Stomach (tissue), 9 donors: ENCODE results near the gene ARSG. TPM values are rescaled to one million over a fixed set of nuclear protein-coding genes. Genes with fewer than 3 reads are reported as not detected.

Experiments
- DNase-seq, 2 donors: peaks; one replicate each; pipeline versions ENCODE4 v3.0.0 to v3.0.0-alpha.2; 2013 to 2019
- H3K27ac ChIP-seq, 5 donors: fragments of 200-600 bp in 4 of 5; sonication (generic) in 4 of 5; one replicate each; pipeline ENCODE4 v1.5.1; 2013 to 2019; ENCODE audit warnings: mild to moderate bottlenecking in 1 of 5, moderate library complexity in 1 of 5
- H3K27me3 ChIP-seq, 3 donors: fragments of 200-600 bp; sonication (generic); one replicate each; pipeline ENCODE4 v1.5.1; 2017 to 2019; ENCODE audit warnings: mixed run types in 1 of 3
- H3K36me3 ChIP-seq, 4 donors: fragments of 200-600 bp; sonication (generic); 1 replicate in 3 of 4; 2 replicates in 1 of 4; pipeline ENCODE4 v1.5.1; 2016 to 2019
- H3K4me1 ChIP-seq, 4 donors: fragments of 200-600 bp; sonication (generic); one replicate each; pipeline ENCODE4 v1.5.1; 2016 to 2019
- H3K4me3 ChIP-seq, 4 donors: fragments of 200-600 bp; sonication (generic) in 3 of 4; one replicate each; pipeline ENCODE4 v1.5.1; 2016 to 2019; ENCODE audit warnings: mild to moderate bottlenecking in 1 of 4
- H3K9me3 ChIP-seq, 4 donors: fragments of 200-600 bp; sonication (generic); one replicate each; pipeline ENCODE4 v1.5.1; 2016 to 2019
- EP300 ChIP-seq: sonication (generic); formaldehyde crosslinking; IDR thresholded peaks from one replicate; pipeline ENCODE4 v1.6.1; 2017; ENCODE audit warnings: antibody characterized with exemption
- POLR2A ChIP-seq, 4 donors: fragments of 450-650 bp; IDR thresholded peaks; one replicate each; pipeline ENCODE4 v1.6.1; 2016; ENCODE audit warnings: antibody characterized with exemption in 4 of 4, control low read depth in 2 of 4, mild to moderate bottlenecking in 1 of 4, moderate library complexity in 1 of 4
- POLR2AphosphoS5 ChIP-seq, 3 donors: sonication (generic); formaldehyde crosslinking; IDR thresholded peaks; one replicate each; pipeline ENCODE4 v1.6.1; 2016; ENCODE audit warnings: antibody characterized with exemption in 3 of 3
- WGBS, 5 donors: extraction: QIAGEN DNeasy Blood & Tissue Kit in 3 of 5; methylation state at CpG; one replicate each; pipeline versions ENCODE4 v1.1.5 to v1.1.7; 2013 to 2018; 5-methylcytosine and 5-hydroxymethylcytosine counted together
- intact Hi-C: fragments of 100-400 bp; cut with DNase I; formaldehyde crosslinking; loops from one replicate; pipeline ENCODE4 v1.15.1; 2023; ENCODE audit warnings: low total_unique reads
- polyA plus RNA-seq, 3 donors: library from polyadenylated mRNA; stranded (reverse); fragments of 200-250 nt; gene quantifications; one replicate each; pipeline ENCODE4 v1.2.3, GENCODE V29; 2013
- total RNA-seq, 5 donors: library from RNA; depleted of rRNA; stranded (reverse); fragments of >200 nt; gene quantifications; one replicate each; pipeline versions ENCODE4 v1.1.0 to v1.2.3, GENCODE V29; 2014 to 2016
- TF ChIP-seq, protein P1 (sequence below), 7 experiments: fragments of 450-650 bp in 4 of 7; fragments of 200-600 bp in 3 of 7; sonication (generic) in 3 of 7; IDR thresholded peaks; one replicate each; pipeline ENCODE4 v1.5.1; 2016 to 2019; ENCODE audit warnings: antibody characterized with exemption in 7 of 7, control low read depth in 2 of 7, mild to moderate bottlenecking in 1 of 7
- donor health status: healthy with polysubstance abuse.
- donor health status: Bipolar disorder and iron deficiency.
- donor health status: healthy.

ARSG gene
- total and polyA plus RNA-seq, 8 donors: 0.45 to 74.7 (median 2.4) TPM

DNA sequence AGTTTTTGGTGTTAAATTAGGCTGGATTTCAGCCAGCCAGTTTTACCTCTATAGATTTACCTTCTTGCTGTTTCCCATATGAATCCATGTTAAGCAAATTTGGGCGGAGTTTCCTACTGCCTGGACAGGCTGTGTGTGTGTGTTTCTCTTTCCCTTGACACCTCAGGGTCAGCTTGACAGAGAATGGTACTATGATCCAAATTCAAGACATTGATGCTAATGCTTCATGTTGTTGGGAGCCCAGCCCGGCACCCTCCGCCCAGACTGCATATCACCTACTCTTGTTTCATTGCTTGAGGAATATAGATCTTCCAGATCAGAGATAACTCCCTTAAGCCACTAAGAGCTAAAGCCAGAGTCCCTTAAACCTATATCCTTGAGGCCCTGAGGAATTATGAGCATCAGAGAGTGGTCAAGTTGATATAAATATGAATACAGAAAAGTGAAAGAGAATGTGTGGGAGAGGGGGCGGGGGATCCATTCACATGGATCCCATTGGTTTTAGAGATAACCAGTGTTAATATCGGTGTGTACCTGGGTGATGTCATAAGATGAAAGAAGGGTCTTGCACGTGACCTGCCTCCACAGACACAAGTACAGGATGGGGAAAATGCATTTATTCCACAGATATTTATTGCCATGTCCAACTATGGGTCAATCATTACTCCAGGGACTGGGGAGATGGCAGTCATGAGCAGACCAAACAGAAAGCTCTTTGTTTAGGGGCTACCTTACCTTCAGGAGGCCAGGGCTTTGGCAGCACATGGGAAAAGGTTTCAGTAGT is 96.3 kb downstream of the ARSG start:
- no peak overlapping the region for H3K27ac ChIP-seq
- 89 to 91% (median 90%) methylated on average over 6 of the region's 6 CpGs for WGBS, 5 donors
- TF ChIP-seq POLR2AphosphoS5 (IDR thresholded peaks at IDR 0.05): no peak
- TF ChIP-seq EP300: no peak
- no peaks in the 10 kb centered on the region for H3K36me3 ChIP-seq
- peaks cover 0 to 16% (median 11%) of the 10 kb centered on the region in 4 donors for H3K4me1 ChIP-seq
- intact Hi-C loops: no loop called here
- no peak for DNase-seq
- H3K9me3 ChIP-seq: no peaks in the 10 kb centered on the region
- H3K27me3 ChIP-seq: no peaks in the 10 kb centered on the region
- no peak overlapping the region for H3K4me3 ChIP-seq

DNA sequence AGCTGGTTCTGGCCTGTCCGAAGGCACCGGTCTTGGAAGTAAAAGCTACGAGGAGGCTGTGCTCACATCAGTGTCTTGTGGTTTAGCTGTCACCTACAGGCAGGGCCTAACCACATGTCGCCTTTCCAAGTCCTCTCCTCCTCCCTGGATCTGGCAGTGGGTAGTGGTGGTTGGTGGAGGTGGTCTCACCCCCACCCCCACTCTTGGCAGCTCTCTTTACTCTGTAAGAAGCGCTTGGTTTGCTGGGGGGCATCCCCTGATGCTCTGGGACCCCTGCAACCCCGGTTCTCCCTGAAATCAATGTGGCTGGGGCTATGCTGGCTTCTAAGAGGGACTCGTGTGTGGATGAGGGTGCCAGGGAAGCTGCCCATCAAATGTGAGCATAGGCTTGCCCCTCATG is 97.7 kb downstream of the ARSG start:
- DNase-seq: no peak
- Histone ChIP-seq H3K27me3 (no peaks in the 10 kb centered on the region), H3K27ac (no peak overlapping the region), H3K4me1 (peaks cover 0 to 12% (median 5%) of the 10 kb centered on the region in 4 donors), H3K36me3 (no peaks in the 10 kb centered on the region), H3K9me3 (no peaks in the 10 kb centered on the region), H3K4me3 (no peak overlapping the region)
- 71 to 95% (median 82%) methylated on average over 6 to 7 of the region's 7 CpGs for WGBS, 5 donors
- TF ChIP-seq, protein P1, sequence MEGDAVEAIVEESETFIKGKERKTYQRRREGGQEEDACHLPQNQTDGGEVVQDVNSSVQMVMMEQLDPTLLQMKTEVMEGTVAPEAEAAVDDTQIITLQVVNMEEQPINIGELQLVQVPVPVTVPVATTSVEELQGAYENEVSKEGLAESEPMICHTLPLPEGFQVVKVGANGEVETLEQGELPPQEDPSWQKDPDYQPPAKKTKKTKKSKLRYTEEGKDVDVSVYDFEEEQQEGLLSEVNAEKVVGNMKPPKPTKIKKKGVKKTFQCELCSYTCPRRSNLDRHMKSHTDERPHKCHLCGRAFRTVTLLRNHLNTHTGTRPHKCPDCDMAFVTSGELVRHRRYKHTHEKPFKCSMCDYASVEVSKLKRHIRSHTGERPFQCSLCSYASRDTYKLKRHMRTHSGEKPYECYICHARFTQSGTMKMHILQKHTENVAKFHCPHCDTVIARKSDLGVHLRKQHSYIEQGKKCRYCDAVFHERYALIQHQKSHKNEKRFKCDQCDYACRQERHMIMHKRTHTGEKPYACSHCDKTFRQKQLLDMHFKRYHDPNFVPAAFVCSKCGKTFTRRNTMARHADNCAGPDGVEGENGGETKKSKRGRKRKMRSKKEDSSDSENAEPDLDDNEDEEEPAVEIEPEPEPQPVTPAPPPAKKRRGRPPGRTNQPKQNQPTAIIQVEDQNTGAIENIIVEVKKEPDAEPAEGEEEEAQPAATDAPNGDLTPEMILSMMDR (IDR thresholded peaks at IDR 0.05): no peak
- no peak for TF ChIP-seq EP300
- TF ChIP-seq POLR2AphosphoS5 (IDR thresholded peaks at IDR 0.05): no peak
- TF ChIP-seq POLR2A (IDR thresholded peaks at IDR 0.05): no peak
- intact Hi-C loops: no loop called here

DNA sequence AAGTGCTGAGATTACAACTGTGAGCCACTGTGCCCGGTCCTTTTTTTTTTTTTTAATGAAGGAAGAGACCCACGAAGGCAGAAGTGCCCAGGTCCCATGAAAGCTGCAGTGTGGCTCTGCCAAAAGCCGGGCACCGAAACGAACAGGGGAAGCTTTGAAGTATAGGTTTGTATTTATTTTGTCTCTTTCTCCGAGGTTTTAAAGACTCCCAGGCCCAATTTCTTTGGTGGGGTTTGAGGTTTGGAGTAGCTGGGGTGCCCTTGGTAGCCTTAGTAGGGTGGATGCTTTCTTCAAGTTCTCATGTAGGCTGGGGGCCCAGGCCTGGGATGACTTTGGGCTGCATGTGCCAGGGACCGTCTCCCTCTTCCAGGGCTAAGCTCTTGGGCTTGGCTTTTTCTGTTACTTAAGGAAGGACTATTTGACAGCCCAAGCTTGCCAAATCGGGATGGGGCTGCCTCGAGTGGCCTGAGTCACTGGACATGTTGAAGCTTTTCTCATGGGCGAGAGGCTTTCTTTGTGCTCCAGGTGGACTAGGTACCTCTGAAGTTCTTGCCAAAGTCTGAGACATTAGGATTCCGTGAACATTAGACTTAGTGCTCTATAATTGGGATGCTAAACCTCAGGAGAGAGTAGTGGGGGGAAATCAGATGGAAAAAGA is 99.7 kb downstream of the ARSG start:
- Histone ChIP-seq H3K4me1 (peaks cover 0 to 8% (median 1%) of the 10 kb centered on the region in 4 donors), H3K4me3 (no peak overlapping the region), H3K27ac (peak overlapping the region in 1 of 5 donors; percentile 50), H3K9me3 (peaks cover 0 to 8% (median 8%) of the 10 kb centered on the region in 4 donors), H3K36me3 (peaks cover 0 to 11% (median 4%) of the 10 kb centered on the region in 4 donors), H3K27me3 (no peaks in the 10 kb centered on the region)
- WGBS, 5 donors: 77 to 87% (median 85%) methylated on average over 11 of the region's 11 CpGs
- DNase-seq: no peak
- no peak for TF ChIP-seq POLR2A (IDR thresholded peaks at IDR 0.05)
- no peak for TF ChIP-seq EP300
- TF ChIP-seq, protein P1 (IDR thresholded peaks at IDR 0.05): no peak
- intact Hi-C loops: loop anchor here (10.0 kb wide), 1 partner anchor 126 kb away; no protein-coding TSS in a partner anchor

DNA sequence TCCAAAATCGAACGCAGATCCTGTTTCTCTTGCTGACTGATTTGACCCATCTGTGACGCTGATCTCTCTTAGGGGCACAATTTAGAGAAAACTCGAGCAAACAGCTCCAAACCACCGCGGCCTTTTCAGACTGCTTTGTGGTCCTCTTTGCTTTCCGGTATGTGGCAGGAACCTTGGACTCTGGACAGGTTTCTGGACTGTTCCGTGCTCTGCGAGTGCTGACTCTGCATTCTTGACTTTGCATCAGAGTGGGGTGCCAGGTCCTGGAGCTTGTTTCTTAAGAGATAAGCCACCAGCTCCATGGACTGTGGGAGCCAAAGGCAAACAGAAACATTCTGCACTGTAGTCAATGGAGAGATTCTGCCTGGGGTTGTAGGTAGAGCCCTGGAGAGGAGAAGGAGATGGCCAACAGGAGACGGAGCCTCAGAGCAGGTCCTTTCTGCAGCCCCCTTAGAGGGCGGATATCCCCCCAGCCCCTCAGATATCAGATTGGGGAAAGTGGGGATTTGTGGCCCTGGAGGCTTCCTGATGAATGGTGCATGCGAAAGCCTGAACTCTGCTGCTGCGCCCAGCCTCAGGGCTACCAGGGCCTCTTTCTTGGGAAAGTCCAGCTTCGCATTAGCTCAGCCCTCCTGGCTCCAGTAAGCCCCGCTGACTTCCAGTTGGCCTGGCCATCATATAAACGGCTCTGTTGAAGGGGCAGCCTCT is 100.4 kb downstream of the ARSG start:
- intact Hi-C loops: loop anchor here (10.0 kb wide), 1 partner anchor 127 kb away; no protein-coding TSS in a partner anchor

More for the DNA sequence above, 100.4 kb downstream of the ARSG start:
- Histone ChIP-seq H3K9me3 (peaks cover 0 to 8% (median 8%) of the 10 kb centered on the region in 4 donors), H3K27ac (peak overlapping the region in 1 of 5 donors; percentile 50), H3K27me3 (no peaks in the 10 kb centered on the region), H3K4me3 (no peak overlapping the region), H3K4me1 (peaks cover 0 to 3% (median under 1%) of the 10 kb centered on the region in 4 donors), H3K36me3 (peaks cover 0 to 11% (median 4%) of the 10 kb centered on the region in 4 donors)
- 68 to 78% (median 73%) methylated on average over 16 of the region's 16 CpGs for WGBS, 5 donors
- DNase-seq: no peak
- TF ChIP-seq EP300 (no peak), POLR2AphosphoS5 (IDR thresholded peaks at IDR 0.05) (no peak), POLR2A (IDR thresholded peaks at IDR 0.05) (no peak)
- TF ChIP-seq, protein P1 (IDR thresholded peaks at IDR 0.05): no peak
